ENCODE results near the gene C5.

C5 gene

GRCh38 chr9:120983259-120983837, 66.7 kb downstream of the C5 start:
- no peak for TF ChIP-seq CTCF (IDR thresholded peaks at IDR 0.05; ENCODE audit: insufficient read depth, missing control alignments)
- FAIRE-seq (no peak), DNase-seq (ENCODE audit: insufficient read length, low spot score) (no peak)

- FAIRE-seq (no peak), DNase-seq (ENCODE audit: insufficient read length, low spot score) (no peak)
- TF ChIP-seq CTCF (IDR thresholded peaks at IDR 0.05; ENCODE audit: insufficient read depth, missing control alignments), result no peak
These were observed 67.2 kb downstream of the C5 start for GRCh38 chr9:120982836-120983235.

GRCh38 chr9:120980951-120981350, 69.1 kb downstream of the C5 start:
- FAIRE-seq (no peak), DNase-seq (ENCODE audit: insufficient read length, low spot score) (no peak)
- TF ChIP-seq CTCF (IDR thresholded peaks at IDR 0.05; ENCODE audit: insufficient read depth, missing control alignments), result no peak

- no peak for FAIRE-seq
- no peak for TF ChIP-seq CTCF (IDR thresholded peaks at IDR 0.05; ENCODE audit: insufficient read depth, missing control alignments)
These were observed 70.3 kb downstream of the C5 start for GRCh38 chr9:120979797-120980196.

GRCh38 chr9:120978987-120979386, 71.1 kb downstream of the C5 start:
- FAIRE-seq (no peak), DNase-seq (ENCODE audit: insufficient read length, low spot score) (no peak)
- no peak for TF ChIP-seq CTCF (IDR thresholded peaks at IDR 0.05; ENCODE audit: insufficient read depth, missing control alignments)

More at GRCh38 chr9:120979797-120980196, 70.3 kb downstream of the C5 start:
- no peak for DNase-seq (ENCODE audit: insufficient read length, low spot score)

- FAIRE-seq (no peak), DNase-seq (ENCODE audit: insufficient read length, low spot score) (no peak)
- TF ChIP-seq CTCF (IDR thresholded peaks at IDR 0.05; ENCODE audit: insufficient read depth, missing control alignments), result no peak
These were observed 72.8 kb downstream of the C5 start for GRCh38 chr9:120977321-120977720.

- DNase-seq (ENCODE audit: insufficient read length, low spot score) (no peak), FAIRE-seq (no peak)
- TF ChIP-seq CTCF (IDR thresholded peaks at IDR 0.05; ENCODE audit: insufficient read depth, missing control alignments), result no peak
These were observed 75.2 kb downstream of the C5 start for GRCh38 chr9:120974921-120975320.
